ENCODE measurements around the gene SCN2A.

SCN2A gene

DNA sequence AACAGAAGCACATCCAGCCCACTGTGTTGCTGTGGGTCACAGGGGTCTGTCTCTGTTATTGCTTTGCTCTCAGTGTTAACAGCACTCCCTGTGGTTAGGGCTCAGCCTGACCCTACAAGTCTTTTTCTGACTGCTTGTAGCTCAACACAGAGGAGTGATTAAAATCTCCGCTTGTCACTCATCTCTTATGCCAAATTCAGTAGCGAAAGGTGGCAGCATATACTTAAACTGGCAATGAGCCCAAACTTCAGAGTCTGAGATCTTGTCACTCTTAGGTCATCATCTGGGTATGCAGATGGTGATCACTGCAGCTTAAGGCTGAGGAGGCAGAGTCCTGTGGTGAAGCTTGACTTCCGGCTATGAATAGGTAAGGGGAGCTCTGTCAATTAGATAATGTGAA is 167.0 kb downstream of the SCN2A start:
- Histone ChIP-seq H3K27me3 (ENCODE audit: low read length) (no peaks in the 10 kb centered on the region), H3K9ac (ENCODE audit: low read length) (no peak overlapping the region), H3K36me3 (ENCODE audit: low read length) (no peaks in the 10 kb centered on the region), H3K27ac (ENCODE audit: low read depth, low read length) (no peak overlapping the region), H3K9me2 (replicated peaks; ENCODE audit: insufficient read depth, low read length) (no peaks in the 10 kb centered on the region), H3K4me2 (ENCODE audit: low read depth, low read length, poor library complexity, severe bottlenecking) (no peak overlapping the region), H4K20me1 (ENCODE audit: low read depth, low read length) (no peaks in the 10 kb centered on the region), H2AFZ (ENCODE audit: low read depth, low read length, severe bottlenecking) (no peak overlapping the region), H3K9me3 (ENCODE audit: insufficient read depth, low read length) (no peaks in the 10 kb centered on the region), H3K4me3 (ENCODE audit: insufficient read depth, low read length, poor library complexity, severe bottlenecking) (no peak overlapping the region), H3K79me2 (ENCODE audit: insufficient read depth, low read length) (no peaks in the 10 kb centered on the region), H3F3A (ENCODE audit: insufficient read depth) (no peaks in the 10 kb centered on the region)
- TF ChIP-seq, protein P1, sequence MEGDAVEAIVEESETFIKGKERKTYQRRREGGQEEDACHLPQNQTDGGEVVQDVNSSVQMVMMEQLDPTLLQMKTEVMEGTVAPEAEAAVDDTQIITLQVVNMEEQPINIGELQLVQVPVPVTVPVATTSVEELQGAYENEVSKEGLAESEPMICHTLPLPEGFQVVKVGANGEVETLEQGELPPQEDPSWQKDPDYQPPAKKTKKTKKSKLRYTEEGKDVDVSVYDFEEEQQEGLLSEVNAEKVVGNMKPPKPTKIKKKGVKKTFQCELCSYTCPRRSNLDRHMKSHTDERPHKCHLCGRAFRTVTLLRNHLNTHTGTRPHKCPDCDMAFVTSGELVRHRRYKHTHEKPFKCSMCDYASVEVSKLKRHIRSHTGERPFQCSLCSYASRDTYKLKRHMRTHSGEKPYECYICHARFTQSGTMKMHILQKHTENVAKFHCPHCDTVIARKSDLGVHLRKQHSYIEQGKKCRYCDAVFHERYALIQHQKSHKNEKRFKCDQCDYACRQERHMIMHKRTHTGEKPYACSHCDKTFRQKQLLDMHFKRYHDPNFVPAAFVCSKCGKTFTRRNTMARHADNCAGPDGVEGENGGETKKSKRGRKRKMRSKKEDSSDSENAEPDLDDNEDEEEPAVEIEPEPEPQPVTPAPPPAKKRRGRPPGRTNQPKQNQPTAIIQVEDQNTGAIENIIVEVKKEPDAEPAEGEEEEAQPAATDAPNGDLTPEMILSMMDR (IDR thresholded peaks at IDR 0.05; ENCODE audit: insufficient read depth, low read length, poor library complexity, severe bottlenecking), result no peak
- no peak for TF ChIP-seq EZH2phosphoT487 (conservative IDR thresholded peaks at IDR 0.05; ENCODE audit: low read length)

DNA sequence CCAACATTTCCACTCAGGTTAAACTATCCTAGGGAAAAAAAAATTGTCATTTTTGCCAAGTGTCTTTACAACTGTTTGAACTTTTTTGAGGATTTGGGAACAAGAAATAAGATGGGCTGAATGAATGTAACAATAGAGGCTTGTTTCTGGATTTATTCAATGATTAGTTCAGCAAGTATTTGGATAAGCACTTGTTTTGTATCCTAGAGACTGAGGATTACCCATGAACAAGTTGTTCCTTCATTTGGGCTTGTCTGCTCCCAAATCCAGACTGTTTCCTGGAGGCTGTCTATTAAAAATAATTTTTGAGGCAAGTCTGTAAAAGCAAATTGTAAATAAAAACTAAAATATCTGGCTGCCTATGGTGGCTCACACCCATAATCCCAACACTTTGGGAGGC is 168.3 kb downstream of the SCN2A start:
- Histone ChIP-seq H3K27ac (ENCODE audit: low read depth, low read length) (no peak overlapping the region), H4K20me1 (ENCODE audit: low read depth, low read length) (no peaks in the 10 kb centered on the region), H3F3A (ENCODE audit: insufficient read depth) (no peaks in the 10 kb centered on the region), H3K9me3 (ENCODE audit: insufficient read depth, low read length) (no peaks in the 10 kb centered on the region), H3K9ac (ENCODE audit: low read length) (no peak overlapping the region), H3K4me2 (ENCODE audit: low read depth, low read length, poor library complexity, severe bottlenecking) (no peak overlapping the region), H2AFZ (ENCODE audit: low read depth, low read length, severe bottlenecking) (no peak overlapping the region), H3K36me3 (ENCODE audit: low read length) (no peaks in the 10 kb centered on the region), H3K27me3 (ENCODE audit: low read length) (no peaks in the 10 kb centered on the region), H3K79me2 (ENCODE audit: insufficient read depth, low read length) (no peaks in the 10 kb centered on the region), H3K9me2 (replicated peaks; ENCODE audit: insufficient read depth, low read length) (no peaks in the 10 kb centered on the region), H3K4me3 (ENCODE audit: insufficient read depth, low read length, poor library complexity, severe bottlenecking) (no peak overlapping the region)
- TF ChIP-seq, protein P1 (IDR thresholded peaks at IDR 0.05; ENCODE audit: insufficient read depth, low read length, poor library complexity, severe bottlenecking), result no peak
- no peak for TF ChIP-seq EZH2phosphoT487 (conservative IDR thresholded peaks at IDR 0.05; ENCODE audit: low read length)

DNA sequence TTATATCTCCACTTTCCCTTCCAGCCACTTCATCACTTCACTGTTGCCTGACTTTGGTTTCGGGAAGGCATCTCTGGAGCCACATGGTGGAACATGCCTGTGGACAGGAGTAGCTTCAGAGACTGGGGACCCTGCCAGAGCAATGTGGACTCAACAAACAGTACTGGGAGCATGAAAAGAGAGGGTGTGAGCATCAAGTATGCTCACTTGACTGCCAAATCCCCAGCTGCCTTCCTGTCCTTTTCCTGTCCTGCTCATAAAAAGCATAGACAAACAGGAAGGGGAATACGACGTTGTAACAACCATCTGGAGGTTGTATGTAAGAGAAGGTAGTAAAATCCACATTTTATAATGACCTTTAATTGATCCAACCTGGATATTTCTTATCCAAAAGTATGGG is 169.0 kb downstream of the SCN2A start:
- Histone ChIP-seq H3K4me2 (ENCODE audit: low read depth, low read length, poor library complexity, severe bottlenecking) (no peak overlapping the region), H3K27me3 (ENCODE audit: low read length) (no peaks in the 10 kb centered on the region), H3K27ac (ENCODE audit: low read depth, low read length) (no peak overlapping the region), H3K79me2 (ENCODE audit: insufficient read depth, low read length) (no peaks in the 10 kb centered on the region), H3K4me3 (ENCODE audit: insufficient read depth, low read length, poor library complexity, severe bottlenecking) (no peak overlapping the region), H3K9ac (ENCODE audit: low read length) (no peak overlapping the region), H3K9me3 (ENCODE audit: insufficient read depth, low read length) (no peaks in the 10 kb centered on the region), H4K20me1 (ENCODE audit: low read depth, low read length) (no peaks in the 10 kb centered on the region), H3K9me2 (replicated peaks; ENCODE audit: insufficient read depth, low read length) (no peaks in the 10 kb centered on the region), H3F3A (ENCODE audit: insufficient read depth) (no peaks in the 10 kb centered on the region), H3K36me3 (ENCODE audit: low read length) (no peaks in the 10 kb centered on the region), H2AFZ (ENCODE audit: low read depth, low read length, severe bottlenecking) (no peak overlapping the region)
- TF ChIP-seq, protein P1 (IDR thresholded peaks at IDR 0.05; ENCODE audit: insufficient read depth, low read length, poor library complexity, severe bottlenecking), result no peak
- no peak for TF ChIP-seq EZH2phosphoT487 (conservative IDR thresholded peaks at IDR 0.05; ENCODE audit: low read length)

Data from SU-DHL-6 (cell line).